HG02763 (cell line): ENCODE data around the gene METAP1D.
"Not testable (repeated sequence)": the region's sequence is repeated elsewhere in the genome, so short reads cannot be mapped to it uniquely, and the experiment has no call there.

Experiments
- ATAC-seq: cut with Tn5 transposase; IDR thresholded peaks from one replicate; pipeline ENCODE4 v1.9.1; 2021; ENCODE audit warnings: mild to moderate bottlenecking, moderate library complexity; ENCODE audit not compliant: unreplicated experiment

The METAP1D gene

GRCh38 chr2:171999604-172000469 is at the start of gene METAP1D:
TSS of gene METAP1D (plus strand) at chr2:171999953. CDS start at chr2:171999970, 17 bp downstream.
- peak; percentile 98 for ATAC-seq

DNA sequence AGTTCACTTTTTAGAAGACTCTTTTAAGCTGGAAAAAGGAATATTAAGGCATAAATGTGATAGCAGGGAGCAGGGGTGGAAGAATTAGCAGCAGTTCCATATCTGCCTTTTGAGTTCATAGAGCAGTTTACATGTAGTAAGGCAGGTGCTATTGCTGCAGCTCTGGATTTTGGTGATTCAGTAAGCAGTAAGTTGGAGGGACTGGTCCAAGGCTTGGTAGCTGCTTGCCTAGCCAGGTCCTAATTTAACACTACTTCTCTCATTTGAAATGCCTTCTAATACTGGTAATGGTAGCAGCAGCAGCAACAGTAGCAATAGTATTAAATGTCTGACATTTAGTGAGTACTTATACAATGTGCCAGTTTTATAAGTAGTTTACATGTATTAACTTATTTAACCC is 47.5 kb upstream of the METAP1D start:
- ATAC-seq, result no peak

DNA sequence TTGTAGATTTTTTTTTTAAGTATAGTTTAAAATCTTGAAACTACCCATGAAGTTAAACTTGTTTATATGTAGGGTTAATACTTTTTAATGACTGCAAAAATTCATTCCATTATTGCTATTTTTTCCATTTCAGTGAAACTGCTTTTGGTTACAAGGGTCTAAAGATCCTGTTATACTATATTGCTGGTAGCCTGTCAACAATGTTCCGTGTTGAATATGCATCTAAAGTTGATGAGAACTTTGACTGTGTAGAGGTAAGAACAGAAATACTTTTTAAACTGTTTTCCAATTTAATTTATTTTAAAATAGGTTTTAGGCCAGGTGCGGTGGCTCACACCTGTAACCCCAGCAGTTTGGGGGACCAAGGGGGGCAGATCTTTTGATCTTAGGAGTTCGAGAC is 47.0 kb upstream of the METAP1D start:
- ATAC-seq, result no peak

- ATAC-seq, result no peak
Observed at GRCh38 chr2:171956135-171956825, 43.5 kb upstream of the METAP1D start.

DNA sequence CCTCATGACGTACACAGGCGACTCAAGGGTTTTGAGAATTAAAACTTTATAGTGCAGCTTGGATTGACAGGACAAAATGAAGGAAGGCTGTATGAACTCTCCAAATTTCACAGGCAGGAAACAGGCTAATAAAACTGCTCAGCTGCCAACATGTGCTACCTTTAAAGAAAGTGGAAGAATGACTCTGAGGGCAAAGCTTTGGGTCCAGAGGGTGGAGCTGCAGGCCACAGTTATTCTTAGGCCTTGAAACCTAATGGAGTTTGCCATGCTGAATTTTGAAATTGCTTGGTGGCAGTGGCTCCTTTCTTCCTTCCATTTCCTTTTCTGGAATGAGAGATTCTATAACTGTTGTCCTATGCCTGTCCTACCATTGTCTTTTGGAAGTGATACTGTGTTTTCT is 42.7 kb upstream of the METAP1D start:
- no peak for ATAC-seq

- no peak for ATAC-seq
Observed at GRCh38 chr2:171958475-171958874, 41.3 kb upstream of the METAP1D start.

DNA sequence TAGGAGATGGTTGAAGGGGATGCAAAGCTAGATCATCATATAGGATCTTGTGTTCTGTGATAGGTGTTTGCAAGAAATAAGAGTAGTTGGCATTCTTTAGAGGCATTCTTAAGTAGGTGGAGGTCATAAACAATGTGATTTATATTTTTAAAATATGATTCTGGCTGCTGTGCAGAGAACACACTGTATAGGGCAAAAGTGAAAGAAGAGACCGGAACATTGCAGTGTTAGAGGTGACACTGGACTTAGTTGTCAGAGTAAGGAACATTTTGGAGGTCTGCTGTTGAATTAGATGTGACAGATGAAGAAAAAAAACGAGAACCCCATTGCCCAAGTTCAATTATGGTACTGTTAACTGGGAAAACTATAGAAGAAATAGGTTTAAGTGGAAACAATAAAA is 39.8 kb upstream of the METAP1D start:
- ATAC-seq, result no peak

- no peak for ATAC-seq
Observed at GRCh38 chr2:171960570-171960969, 39.2 kb upstream of the METAP1D start.

DNA sequence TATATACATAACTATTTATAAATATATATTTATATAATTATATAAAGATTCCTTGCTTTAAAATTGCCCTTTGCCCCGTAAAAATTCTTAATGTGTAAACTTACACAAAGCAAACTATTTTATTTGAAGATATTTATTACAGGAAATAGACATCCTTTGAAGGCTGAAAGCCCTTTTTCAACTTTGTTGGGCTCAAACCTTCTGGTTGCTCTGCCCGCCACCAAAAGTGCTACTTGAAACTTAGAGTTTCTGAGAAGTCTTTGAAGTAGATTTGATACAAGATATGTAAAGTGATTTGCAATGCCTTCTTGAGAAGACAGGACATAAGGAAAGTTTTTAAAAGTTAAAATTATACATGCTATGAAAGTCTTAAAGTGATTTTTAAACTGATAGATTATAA is 36.6 kb upstream of the METAP1D start:
- no peak for ATAC-seq

DNA sequence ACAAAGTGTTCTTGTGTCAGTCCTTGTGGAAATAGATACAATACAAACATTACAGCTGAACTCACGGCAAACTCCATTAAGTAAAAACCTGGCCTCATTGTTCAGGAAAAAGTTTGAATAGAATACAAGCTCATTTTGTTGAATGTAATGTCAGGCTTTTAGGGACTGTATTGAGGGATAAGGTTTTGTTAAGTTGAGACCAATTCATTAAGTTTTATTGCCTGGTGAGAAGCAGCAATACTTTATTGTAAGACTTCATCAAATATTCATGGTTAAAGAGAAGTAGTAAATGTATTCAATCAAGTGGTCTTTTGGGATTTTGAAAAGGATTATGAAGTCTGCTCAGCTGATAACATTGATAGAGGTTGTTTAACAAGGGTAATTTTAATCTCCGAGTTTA is 35.4 kb upstream of the METAP1D start:
- no peak for ATAC-seq

DNA sequence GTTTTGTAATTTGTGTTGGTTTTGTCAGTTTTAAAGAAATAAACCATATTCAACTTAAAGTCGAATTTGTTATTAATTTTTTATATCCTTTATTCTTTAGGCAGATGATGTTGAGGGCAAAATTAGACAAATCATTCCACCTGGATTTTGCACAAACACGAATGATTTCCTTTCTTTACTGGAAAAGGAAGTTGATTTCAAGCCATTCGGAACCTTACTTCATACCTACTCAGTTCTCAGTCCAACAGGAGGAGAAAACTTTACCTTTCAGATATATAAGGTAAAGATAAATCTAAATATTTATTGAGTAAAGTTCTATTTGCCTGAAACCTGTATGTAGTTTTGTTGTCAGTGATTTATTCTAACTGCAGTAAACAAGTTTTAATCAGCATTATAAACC is 34.5 kb upstream of the METAP1D start:
- no peak for ATAC-seq

DNA sequence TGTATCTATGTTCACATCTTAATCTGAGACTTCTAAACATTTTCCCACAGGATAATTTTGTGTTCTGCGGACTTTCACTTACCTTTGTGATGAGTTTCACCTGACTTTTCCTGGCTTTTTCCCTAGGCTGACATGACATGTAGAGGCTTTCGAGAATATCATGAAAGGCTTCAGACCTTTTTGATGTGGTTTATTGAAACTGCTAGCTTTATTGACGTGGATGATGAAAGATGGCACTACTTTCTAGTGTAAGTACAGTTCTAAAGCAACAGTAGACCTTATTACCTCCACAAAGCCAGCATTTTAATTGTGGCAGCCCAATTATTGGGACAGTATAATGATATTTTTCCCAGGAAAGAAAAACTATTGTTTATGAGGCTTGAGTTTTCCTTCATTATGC is 34.1 kb upstream of the METAP1D start:
- no peak for ATAC-seq

DNA sequence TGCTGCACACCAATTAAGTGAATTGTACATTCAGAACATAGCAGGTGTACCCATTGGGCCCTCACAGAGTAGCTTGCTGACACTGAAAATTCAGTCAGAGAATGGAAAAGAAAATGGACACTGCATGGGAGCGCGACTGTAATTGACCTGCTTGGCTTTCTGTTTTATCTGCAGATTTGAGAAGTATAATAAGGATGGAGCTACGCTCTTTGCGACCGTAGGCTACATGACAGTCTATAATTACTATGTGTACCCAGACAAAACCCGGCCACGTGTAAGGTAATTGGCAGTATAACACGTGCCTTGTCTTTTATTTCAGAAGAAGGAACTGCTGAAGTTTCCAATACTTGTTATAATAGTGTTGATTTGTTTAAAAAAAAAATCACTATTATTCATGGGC is 33.5 kb upstream of the METAP1D start:
- ATAC-seq, result no peak

- no peak for ATAC-seq
Observed at GRCh38 chr2:171966688-171967087, 33.1 kb upstream of the METAP1D start.

DNA sequence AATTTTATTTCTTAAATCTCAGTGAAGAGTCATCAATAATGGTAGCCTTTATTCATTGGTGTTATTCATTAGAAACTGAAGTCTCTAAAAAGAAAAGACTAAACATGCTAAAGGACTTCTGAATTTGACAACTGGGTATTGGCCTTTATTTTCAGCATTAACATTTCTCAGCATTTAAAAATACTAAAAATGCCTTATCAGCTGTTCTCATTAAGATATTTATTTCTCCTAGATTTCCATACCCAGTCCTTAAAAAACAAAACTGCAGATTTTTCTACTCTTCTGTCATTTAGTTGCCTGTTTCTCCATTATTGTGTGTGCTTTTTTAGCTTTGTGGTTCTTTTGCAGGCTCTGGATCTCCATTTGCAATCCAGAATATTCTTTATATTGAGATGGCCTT is 31.2 kb upstream of the METAP1D start:
- ATAC-seq, result no peak

GRCh38 chr2:171972329-171972982 is 27.3 kb upstream of the METAP1D start:
- no peak for ATAC-seq

DNA sequence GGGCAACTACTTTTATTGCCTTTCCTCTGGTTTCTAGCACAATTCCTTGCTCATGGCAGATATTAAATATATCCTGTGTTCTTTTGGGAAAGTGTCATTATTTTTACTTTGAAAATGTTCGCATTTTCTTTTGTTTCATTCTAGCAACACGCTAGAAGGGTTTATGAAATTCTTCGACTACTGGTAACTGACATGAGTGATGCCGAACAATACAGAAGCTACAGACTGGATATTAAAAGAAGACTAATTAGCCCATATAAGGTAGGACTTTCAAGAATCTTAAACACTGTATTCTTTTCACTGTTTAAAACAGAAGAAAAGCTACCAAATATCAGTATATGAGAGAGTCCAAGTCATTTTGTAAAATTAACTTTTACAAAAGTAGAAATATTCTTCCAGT is 20.6 kb upstream of the METAP1D start:
- ATAC-seq, result no peak

DNA sequence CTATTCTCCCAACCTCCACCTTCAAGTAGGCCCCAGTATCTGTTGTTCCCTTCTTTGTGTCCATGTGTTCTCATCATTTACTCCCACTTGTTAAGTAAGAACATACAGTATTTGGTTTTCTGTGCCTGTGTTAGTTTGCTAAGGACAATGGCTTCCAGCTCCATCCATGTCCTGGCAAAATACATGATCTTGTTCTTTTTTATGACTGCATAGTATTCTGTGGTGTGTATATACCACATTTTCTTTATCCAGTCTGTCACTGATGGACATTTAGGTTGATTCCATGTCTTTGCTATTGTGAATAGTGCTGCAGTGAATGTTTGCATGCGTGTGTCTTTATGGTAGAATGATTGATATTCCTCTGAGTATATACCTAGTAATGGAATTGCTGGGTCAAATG is 15.8 kb upstream of the METAP1D start:
- not testable (repeated sequence) for ATAC-seq

GRCh38 chr2:171985076-171985475 is 14.7 kb upstream of the METAP1D start:
- ATAC-seq, result no peak

GRCh38 chr2:171986778-171987177 is 13.0 kb upstream of the METAP1D start:
- no peak for ATAC-seq

DNA sequence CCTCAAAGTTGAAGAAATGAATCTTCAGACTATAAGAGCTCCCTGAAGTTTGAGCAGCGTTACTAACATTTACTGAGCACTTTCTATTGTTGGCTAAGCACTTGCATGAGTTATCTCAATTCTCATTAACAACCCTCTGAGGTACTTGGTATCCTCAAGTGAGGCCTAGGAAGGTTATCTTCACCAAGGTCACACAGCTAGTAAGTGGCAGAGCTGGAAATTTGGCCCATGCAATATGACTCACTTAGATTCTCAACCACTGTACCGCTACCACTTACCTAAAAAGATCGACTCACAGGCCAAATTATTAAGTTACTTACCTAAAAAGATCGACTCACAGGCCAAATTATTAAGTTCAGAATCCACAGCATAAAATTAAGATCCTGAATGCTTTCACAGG is 8.7 kb upstream of the METAP1D start:
- ATAC-seq, result no peak

- ATAC-seq, result no peak
Observed at GRCh38 chr2:171995586-171995985, 4.2 kb upstream of the METAP1D start.
